GM10266 (cell line): Measurements from ENCODE around the gene NAA10.
A peak's percentile ranks its signal among the peaks of the same experiment; 100 is the strongest.

Experiments
- DNase-seq: peaks from one replicate; pipeline ENCODE4 v3.0.0; 2012; ENCODE audit errors: extremely low spot score
- TF ChIP-seq, protein P1 (sequence below): IDR thresholded peaks from 2 replicates; pipeline ENCODE4 v1.5.1; 2012; ENCODE audit warnings: mild to moderate bottlenecking, low read depth; ENCODE audit not compliant: control insufficient read depth, insufficient read depth; ENCODE audit errors: missing control alignments

Gene NAA10

DNA sequence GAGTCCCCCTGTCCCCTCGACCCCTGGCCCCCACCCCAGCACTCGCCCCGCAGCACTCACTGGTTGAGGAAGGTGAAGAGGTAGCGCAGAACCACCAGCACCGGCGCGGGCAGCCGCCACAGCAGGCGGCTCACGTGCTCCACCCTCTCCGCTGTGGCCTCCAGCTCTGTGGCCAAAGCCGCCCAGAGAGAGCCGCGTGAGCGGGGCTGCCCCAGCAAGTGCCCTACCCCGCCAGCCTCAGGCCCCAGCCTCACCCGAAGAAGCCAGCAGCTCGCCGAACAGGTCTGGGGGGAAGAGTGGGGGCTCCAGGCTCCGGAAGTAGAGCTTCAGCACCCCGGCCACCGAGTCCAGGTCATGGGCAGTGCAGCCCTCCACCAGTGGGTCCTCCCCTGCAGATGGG lies 24.4 kb downstream of the NAA10 start:
- TF ChIP-seq, protein P1, sequence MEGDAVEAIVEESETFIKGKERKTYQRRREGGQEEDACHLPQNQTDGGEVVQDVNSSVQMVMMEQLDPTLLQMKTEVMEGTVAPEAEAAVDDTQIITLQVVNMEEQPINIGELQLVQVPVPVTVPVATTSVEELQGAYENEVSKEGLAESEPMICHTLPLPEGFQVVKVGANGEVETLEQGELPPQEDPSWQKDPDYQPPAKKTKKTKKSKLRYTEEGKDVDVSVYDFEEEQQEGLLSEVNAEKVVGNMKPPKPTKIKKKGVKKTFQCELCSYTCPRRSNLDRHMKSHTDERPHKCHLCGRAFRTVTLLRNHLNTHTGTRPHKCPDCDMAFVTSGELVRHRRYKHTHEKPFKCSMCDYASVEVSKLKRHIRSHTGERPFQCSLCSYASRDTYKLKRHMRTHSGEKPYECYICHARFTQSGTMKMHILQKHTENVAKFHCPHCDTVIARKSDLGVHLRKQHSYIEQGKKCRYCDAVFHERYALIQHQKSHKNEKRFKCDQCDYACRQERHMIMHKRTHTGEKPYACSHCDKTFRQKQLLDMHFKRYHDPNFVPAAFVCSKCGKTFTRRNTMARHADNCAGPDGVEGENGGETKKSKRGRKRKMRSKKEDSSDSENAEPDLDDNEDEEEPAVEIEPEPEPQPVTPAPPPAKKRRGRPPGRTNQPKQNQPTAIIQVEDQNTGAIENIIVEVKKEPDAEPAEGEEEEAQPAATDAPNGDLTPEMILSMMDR = no peak
- no peak for DNase-seq

- no peak for DNase-seq
- TF ChIP-seq, protein P1 = no peak
Observed at GRCh38 chrX:153909980-153910360, 24.9 kb downstream of the NAA10 start.

DNA sequence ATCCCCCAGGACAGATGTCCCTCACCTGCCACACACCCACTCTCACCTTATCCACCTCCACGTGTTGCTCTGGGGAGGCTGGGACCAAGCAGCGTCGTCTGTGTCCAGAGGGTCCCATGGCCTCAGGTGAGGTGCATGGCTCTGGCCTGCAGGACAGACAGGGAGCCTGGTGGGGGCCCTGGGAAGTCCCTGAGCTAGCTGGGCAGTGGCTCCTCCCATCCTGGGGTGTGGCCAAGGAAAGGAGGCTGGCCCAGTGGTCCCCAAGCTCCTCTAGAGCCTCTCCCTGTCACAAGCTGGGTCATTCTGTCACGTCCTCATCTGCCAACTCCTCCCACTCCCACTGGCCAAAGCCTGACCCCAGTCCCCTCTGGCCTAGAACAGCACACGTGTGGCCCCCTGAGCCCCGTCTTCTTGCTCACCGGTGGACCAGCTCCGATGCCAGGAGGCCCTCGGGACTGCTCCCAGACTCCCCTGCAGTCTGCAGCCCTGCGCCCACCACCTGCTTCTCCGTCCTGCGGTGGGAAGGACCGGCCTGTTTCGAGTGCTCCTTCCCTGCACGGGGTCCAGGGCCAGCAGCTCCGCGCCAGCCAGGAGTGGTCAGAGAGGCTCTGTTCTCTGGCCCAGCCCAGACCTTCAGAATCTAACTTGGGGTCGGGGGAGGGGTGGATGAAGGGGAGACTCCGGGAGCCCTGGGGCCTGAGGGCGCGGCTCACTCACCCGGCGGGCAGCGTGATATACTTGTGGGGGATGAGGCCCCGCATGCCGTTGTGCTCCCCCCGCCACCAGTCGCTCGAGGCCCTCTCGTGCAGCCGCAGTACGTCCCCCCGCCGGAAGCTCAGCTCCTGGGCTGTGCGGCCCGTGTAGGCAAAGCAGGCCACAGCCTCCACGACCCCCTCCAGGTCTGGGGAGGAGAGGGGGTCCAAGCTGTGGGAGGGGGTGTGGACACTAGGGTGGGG lies 25.5 kb downstream of the NAA10 start:
- TF ChIP-seq, protein P1 = no peak
- peak; percentile 71 for DNase-seq

DNA sequence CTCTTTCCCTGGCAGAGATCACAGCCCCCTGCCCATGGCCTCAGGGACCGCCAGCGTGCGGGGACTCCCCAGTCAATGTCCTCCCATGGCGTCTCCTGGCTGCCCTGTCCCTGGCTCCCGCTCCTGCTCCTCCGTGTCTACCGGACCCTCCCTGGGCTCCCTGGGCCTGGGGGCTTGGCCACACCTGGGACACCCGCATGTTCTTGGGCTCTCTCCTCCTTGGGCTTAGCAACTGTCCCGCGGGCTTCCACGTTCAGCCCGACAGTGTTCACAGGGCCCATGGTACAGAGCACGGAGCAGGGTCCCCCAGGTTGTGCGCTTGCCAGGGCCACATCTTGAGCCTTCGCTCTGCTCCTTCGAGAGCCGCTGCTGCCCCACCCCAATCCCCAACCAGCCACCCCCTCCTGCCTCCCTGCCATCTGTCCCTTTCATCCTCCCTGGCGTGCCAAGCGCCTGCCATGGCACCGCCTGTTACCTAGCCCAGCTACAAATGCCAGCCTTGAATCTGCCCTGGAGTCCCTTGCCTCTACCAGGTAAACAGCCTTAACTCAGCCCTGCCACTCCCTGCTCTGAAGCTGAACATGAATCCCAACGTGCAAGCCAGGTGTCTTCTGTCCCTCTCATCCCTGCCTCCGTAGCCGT lies 26.5 kb downstream of the NAA10 start:
- TF ChIP-seq, protein P1 = no peak
- no peak for DNase-seq

GRCh38 chrX:153907456-153907855 lies 27.4 kb downstream of the NAA10 start:
- DNase-seq = no peak
- TF ChIP-seq, protein P1 = no peak

- DNase-seq = no peak
- TF ChIP-seq, protein P1 = no peak
Observed at GRCh38 chrX:153906126-153906917, 28.5 kb downstream of the NAA10 start.
